ENCODE measurements around the gene PRRC2A. TPM values are rescaled to one million over a fixed set of nuclear protein-coding genes. Genes with fewer than 3 reads are reported as not detected.

PRRC2A gene
- total RNA-seq, 1 experiment from 2014 or later, result 509 TPM

GRCh38 chr6:31662124-31662723, 41.7 kb downstream of the PRRC2A start:
- BruUV-seq (replicated peaks), result no TSS peak
- TF ChIP-seq, protein P1, sequence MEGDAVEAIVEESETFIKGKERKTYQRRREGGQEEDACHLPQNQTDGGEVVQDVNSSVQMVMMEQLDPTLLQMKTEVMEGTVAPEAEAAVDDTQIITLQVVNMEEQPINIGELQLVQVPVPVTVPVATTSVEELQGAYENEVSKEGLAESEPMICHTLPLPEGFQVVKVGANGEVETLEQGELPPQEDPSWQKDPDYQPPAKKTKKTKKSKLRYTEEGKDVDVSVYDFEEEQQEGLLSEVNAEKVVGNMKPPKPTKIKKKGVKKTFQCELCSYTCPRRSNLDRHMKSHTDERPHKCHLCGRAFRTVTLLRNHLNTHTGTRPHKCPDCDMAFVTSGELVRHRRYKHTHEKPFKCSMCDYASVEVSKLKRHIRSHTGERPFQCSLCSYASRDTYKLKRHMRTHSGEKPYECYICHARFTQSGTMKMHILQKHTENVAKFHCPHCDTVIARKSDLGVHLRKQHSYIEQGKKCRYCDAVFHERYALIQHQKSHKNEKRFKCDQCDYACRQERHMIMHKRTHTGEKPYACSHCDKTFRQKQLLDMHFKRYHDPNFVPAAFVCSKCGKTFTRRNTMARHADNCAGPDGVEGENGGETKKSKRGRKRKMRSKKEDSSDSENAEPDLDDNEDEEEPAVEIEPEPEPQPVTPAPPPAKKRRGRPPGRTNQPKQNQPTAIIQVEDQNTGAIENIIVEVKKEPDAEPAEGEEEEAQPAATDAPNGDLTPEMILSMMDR (IDR thresholded peaks at IDR 0.05; ENCODE audit: unreplicated experiment), result no peak
- DNase-seq, result no peak
- Mint-ChIP-seq H3K27ac (ENCODE audit: unreplicated experiment) (no peak overlapping the region), H3K4me1 (ENCODE audit: low read depth, unreplicated experiment) (peaks cover 65% of the 10 kb centered on the region), H3K4me3 (ENCODE audit: low read depth, unreplicated experiment) (peak overlapping the region; percentile 1), H3K27me3 (ENCODE audit: unreplicated experiment) (no peaks in the 10 kb centered on the region), H3K36me3 (ENCODE audit: insufficient read depth, unreplicated experiment) (peaks cover 93% of the 10 kb centered on the region), H3K9me3 (ENCODE audit: low read depth, unreplicated experiment) (no peaks in the 10 kb centered on the region)
- CTCF ChIA-PET, result interaction anchor here (0.7 to 1.1 kb wide), 3 partner anchors 40 to 596 kb away, joined by 3 to 6 read pairs (median 3); partner anchors contain the start of gene NEU1
- intact Hi-C loops (cut with micrococcal nuclease; ENCODE audit: unreplicated experiment), result no loop called here

- Mint-ChIP-seq H3K27ac (ENCODE audit: unreplicated experiment) (no peak overlapping the region), H3K36me3 (ENCODE audit: insufficient read depth, unreplicated experiment) (peaks cover 98% of the 10 kb centered on the region), H3K9me3 (ENCODE audit: low read depth, unreplicated experiment) (no peaks in the 10 kb centered on the region), H3K27me3 (ENCODE audit: unreplicated experiment) (no peaks in the 10 kb centered on the region), H3K4me1 (ENCODE audit: low read depth, unreplicated experiment) (peaks cover 64% of the 10 kb centered on the region), H3K4me3 (ENCODE audit: low read depth, unreplicated experiment) (peak overlapping the region; percentile 92)
- intact Hi-C loops (cut with micrococcal nuclease; ENCODE audit: unreplicated experiment), result no loop called here
- DNase-seq, result no peak
- TF ChIP-seq, protein P1 (IDR thresholded peaks at IDR 0.05; ENCODE audit: unreplicated experiment), result no peak
- CTCF ChIA-PET, result interaction anchor here (0.7 to 1.1 kb wide), 2 partner anchors 41 to 199 kb away, joined by 3 read pairs; partner anchors contain the start of gene NEU1
- BruUV-seq (replicated peaks), result no TSS peak
These were observed 42.8 kb downstream of the PRRC2A start for GRCh38 chr6:31663126-31663960.

GRCh38 chr6:31663961-31664789, 43.7 kb downstream of the PRRC2A start:
- Mint-ChIP-seq H3K9me3 (ENCODE audit: low read depth, unreplicated experiment) (no peaks in the 10 kb centered on the region), H3K4me3 (ENCODE audit: low read depth, unreplicated experiment) (peak overlapping the region; percentile 92), H3K4me1 (ENCODE audit: low read depth, unreplicated experiment) (peaks cover 57% of the 10 kb centered on the region), H3K27me3 (ENCODE audit: unreplicated experiment) (no peaks in the 10 kb centered on the region), H3K36me3 (ENCODE audit: insufficient read depth, unreplicated experiment) (peaks cover 97% of the 10 kb centered on the region), H3K27ac (ENCODE audit: unreplicated experiment) (peak overlapping the region; percentile 91)
- CTCF ChIA-PET, result interaction anchor here (0.6 to 2.5 kb wide), 5 partner anchors 10 to 1761 kb away, joined by 3 to 23 read pairs (median 4); partner anchors contain the start of genes BAG6 and MSH5
- intact Hi-C loops (cut with micrococcal nuclease; ENCODE audit: unreplicated experiment), result no loop called here
- TF ChIP-seq, protein P1 (IDR thresholded peaks at IDR 0.05; ENCODE audit: unreplicated experiment), result no peak
- BruUV-seq (replicated peaks), result TSS peak; percentile 52
- no peak for DNase-seq

Data from Calu3 (cell line).